Choroid plexus epithelial cell (primary cell): ENCODE results near the gene FAM149B1.

Experiments used
- DNase-seq: peaks from one replicate; pipeline ENCODE4 v3.0.0-alpha.2; 2010; ENCODE audit warnings: low read depth
- H3K4me3 ChIP-seq: 2 replicates; pipeline ENCODE4 v1.5.1; 2011; ENCODE audit warnings: low read depth, mild to moderate bottlenecking, control low read depth, low read length, moderate library complexity
- TF ChIP-seq, protein P1 (sequence below): conservative IDR thresholded peaks from 2 replicates; pipeline ENCODE4 v1.5.1; 2011; ENCODE audit warnings: low read depth, mild to moderate bottlenecking, control low read depth, inconsistent platforms, low read length, moderate library complexity

Gene FAM149B1

DNA sequence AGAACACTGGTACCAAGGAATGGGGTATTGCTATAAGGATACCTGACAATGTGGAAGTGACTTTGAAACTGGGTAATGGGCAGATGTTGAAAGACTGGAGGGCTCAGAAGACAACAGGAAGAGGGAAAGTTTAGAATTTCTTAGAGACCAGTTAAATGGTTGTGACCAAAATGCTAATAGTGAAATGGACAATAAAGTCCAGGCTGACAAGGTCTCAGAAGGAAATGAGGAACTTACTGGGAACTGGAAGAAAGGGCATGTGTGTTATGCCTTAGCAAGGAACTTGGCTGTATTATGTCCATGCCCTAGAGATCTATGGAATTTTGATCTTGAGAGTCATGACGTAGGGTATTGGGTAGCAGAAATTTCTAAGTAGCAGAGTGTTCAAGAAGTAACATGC is 38.0 kb downstream of the FAM149B1 start:
- TF ChIP-seq, protein P1, sequence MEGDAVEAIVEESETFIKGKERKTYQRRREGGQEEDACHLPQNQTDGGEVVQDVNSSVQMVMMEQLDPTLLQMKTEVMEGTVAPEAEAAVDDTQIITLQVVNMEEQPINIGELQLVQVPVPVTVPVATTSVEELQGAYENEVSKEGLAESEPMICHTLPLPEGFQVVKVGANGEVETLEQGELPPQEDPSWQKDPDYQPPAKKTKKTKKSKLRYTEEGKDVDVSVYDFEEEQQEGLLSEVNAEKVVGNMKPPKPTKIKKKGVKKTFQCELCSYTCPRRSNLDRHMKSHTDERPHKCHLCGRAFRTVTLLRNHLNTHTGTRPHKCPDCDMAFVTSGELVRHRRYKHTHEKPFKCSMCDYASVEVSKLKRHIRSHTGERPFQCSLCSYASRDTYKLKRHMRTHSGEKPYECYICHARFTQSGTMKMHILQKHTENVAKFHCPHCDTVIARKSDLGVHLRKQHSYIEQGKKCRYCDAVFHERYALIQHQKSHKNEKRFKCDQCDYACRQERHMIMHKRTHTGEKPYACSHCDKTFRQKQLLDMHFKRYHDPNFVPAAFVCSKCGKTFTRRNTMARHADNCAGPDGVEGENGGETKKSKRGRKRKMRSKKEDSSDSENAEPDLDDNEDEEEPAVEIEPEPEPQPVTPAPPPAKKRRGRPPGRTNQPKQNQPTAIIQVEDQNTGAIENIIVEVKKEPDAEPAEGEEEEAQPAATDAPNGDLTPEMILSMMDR = no peak
- DNase-seq = no peak
- H3K4me3 ChIP-seq = no peak overlapping the region

DNA sequence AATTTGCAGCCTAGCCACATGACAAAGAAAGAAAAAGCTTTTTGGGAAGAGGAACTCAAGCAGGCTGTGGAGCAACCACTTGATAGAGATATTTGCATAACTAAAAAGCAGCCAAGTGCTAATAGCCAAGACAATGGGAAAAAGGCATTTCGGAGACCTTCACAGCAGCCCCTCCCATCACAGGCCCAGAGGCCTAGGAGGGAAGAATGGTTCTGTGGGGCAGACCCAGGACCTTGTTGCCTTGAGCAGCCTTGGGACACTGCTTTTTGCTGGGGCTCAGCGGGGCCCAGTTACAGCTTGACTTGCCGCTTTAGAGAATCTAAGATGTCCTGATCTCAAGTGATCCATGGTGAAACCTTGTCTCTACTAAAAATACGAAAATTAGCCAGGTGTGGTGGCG is 38.5 kb downstream of the FAM149B1 start:
- TF ChIP-seq, protein P1 = no peak
- DNase-seq = no peak
- H3K4me3 ChIP-seq = no peak overlapping the region

DNA sequence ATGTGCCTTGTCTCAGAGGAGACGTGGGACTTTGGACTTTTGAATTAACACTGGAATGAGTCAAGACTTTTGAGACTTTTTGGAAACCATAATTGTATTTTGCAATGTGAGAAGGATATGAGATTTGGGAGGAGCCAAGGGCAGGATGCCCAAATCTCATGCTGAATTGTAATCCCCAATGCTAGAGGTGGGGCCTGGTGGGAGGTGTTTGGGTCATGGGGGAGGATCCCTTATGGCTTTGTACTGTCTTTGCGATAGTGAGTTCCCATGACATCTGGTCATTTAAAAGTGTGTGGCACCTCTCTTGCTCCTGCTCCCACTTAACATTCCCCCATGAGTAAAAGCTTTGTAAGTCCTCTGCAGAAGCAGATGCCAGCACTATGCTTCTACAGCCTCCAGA is 40.0 kb downstream of the FAM149B1 start:
- TF ChIP-seq, protein P1 = no peak
- DNase-seq = no peak
- no peak overlapping the region for H3K4me3 ChIP-seq

DNA sequence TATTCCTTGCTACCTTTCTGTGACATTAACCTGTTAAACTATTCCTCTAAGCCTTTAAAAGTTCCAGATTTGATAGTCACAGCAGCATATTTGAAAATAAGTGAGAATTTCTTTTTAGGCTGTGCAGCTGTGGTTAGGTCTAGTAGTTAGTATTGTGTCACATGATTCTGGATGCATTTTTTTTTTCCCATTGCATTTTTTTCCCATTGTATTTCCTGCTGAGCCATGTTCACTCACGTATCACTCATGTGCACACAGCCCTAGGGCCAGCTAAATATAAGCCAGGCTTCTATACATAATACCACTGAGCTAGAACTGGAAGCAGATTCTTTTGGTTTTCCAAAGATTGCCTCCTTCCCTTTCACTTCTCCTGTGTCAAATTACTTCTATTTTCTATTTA is 41.8 kb downstream of the FAM149B1 start:
- DNase-seq = peak; percentile 59

DNA sequence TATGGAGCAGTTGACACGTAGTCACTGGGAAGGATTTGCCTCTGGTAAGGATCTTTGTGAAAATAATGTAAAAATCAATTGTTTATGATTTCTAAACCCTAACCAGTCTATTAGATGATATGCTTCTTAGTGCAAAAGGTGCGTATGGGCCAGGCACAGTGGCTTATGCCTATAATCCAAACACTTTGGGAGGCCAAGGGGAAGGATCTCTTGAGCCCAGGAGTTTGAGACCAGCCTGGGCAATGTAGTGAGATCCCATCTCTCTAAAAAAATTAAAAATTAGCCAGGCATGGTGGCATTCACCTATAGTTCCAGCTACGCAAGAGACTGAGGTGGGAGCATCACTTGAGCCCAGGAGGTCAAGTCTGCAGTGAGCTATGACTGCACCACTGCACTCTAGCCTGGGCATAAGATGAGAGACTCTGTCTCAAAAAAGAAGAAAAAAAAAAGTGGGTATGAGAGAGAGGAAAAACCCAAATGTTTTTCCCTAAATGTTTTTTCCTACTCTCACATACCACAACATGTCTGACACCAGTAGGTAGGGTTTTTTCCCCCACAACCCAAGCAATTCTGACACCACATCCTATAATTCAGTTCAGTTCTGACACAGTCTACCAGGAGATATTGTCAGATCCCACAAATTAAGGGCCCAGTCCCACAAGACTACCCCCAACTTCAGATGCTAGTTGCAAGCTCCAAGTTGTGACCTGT is 42.6 kb downstream of the FAM149B1 start:
- no peak overlapping the region for H3K4me3 ChIP-seq
- TF ChIP-seq, protein P1 = no peak
- no peak for DNase-seq

More for the DNA sequence above, 41.8 kb downstream of the FAM149B1 start:
- TF ChIP-seq, protein P1 = no peak
- no peak overlapping the region for H3K4me3 ChIP-seq

DNA sequence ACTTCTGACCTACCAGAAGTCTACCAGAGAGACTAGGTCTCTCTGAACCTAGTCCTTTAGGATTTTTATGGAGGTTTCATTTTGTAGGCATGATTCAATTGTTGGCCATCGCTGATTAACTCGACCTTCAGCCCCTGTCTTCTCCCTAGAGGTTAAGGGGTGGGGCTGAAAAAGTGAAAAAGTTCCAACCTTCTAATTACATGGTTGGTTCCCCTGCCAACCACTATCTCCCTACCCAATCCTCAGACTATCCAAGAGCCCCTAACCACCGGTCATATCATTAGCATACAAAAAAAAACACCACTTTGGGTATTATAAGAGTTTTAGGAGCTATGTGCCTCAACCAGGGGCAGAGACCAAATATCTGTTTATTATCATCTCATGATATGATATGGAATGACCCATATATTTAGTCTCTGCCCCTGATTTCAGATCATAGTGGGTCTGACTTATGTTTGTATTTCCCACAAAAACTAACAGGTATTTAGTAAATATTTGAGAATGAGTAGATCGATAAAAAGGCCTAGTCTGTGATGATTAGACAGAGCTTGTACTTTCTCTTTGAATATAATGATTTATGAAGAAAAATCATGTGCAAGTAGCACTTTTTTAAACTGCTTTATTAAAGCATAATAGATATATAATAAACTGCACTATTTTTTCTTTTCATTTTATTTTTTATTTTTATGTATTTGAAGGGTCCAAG is 43.3 kb downstream of the FAM149B1 start:
- no peak for DNase-seq
- no peak overlapping the region for H3K4me3 ChIP-seq
- TF ChIP-seq, protein P1 = no peak
